ENCODE data around the gene KIF5C. TPM values are rescaled to one million over a fixed set of nuclear protein-coding genes. Genes with fewer than 3 reads are reported as not detected.
"Not testable (repeated sequence)": the region's sequence is repeated elsewhere in the genome, so short reads cannot be mapped to it uniquely, and the experiment has no call there.

The KIF5C gene
- 0.33 TPM for total RNA-seq

GRCh38 chr2:148874868-148875341 lies at the start of gene KIF5C:
KIF5C (plus strand) TSS chr2:148875227; CDS start chr2:148875618, 391 bp downstream.
- peak; percentile 83 for ATAC-seq
- DNase-seq (ENCODE audit: low spot score): peak; percentile 55

GRCh38 chr2:148826791-148827190 lies 48.2 kb upstream of the KIF5C start:
- DNase-seq (ENCODE audit: low spot score): no peak
- ATAC-seq: no peak

- DNase-seq (ENCODE audit: low spot score): no peak
- ATAC-seq: no peak
Measured at GRCh38 chr2:148828941-148829340, 46.1 kb upstream of the KIF5C start.

GRCh38 chr2:148829618-148830017 lies 45.4 kb upstream of the KIF5C start:
- DNase-seq (ENCODE audit: low spot score) (no peak), ATAC-seq (no peak)

GRCh38 chr2:148832637-148833036 lies 42.4 kb upstream of the KIF5C start:
- ATAC-seq: no peak
- no peak for DNase-seq (ENCODE audit: low spot score)

GRCh38 chr2:148842050-148842449 lies 33.0 kb upstream of the KIF5C start:
- ATAC-seq: no peak

GRCh38 chr2:148848146-148848545 lies 26.9 kb upstream of the KIF5C start:
- DNase-seq (ENCODE audit: low spot score) (no peak), ATAC-seq (no peak)

More at GRCh38 chr2:148842050-148842449, 33.0 kb upstream of the KIF5C start:
- DNase-seq (ENCODE audit: low spot score): no peak

GRCh38 chr2:148853458-148853857 lies 21.6 kb upstream of the KIF5C start:
- no peak for ATAC-seq
- no peak for DNase-seq (ENCODE audit: low spot score)

- ATAC-seq (no peak), DNase-seq (ENCODE audit: low spot score) (no peak)
Measured at GRCh38 chr2:148860037-148860436, 15.0 kb upstream of the KIF5C start.

- no peak for DNase-seq (ENCODE audit: low spot score)
- no peak for ATAC-seq
Measured at GRCh38 chr2:148861367-148861766, 13.7 kb upstream of the KIF5C start.

- DNase-seq (ENCODE audit: low spot score); ATAC-seq: not testable (repeated sequence)
Measured at GRCh38 chr2:148862478-148862877, 12.5 kb upstream of the KIF5C start.

- no peak for ATAC-seq
Measured at GRCh38 chr2:148865512-148865911, 9.5 kb upstream of the KIF5C start.

GRCh38 chr2:148866091-148866490 lies 8.9 kb upstream of the KIF5C start:
- DNase-seq (ENCODE audit: low spot score) (no peak), ATAC-seq (no peak)

More at GRCh38 chr2:148865512-148865911, 9.5 kb upstream of the KIF5C start:
- no peak for DNase-seq (ENCODE audit: low spot score)

GRCh38 chr2:148867079-148867769 lies 7.8 kb upstream of the KIF5C start:
- DNase-seq (ENCODE audit: low spot score): no peak
- no peak for ATAC-seq

GRCh38 chr2:148875387-148876051 lies 492 bp downstream of the KIF5C start:
- DNase-seq (ENCODE audit: low spot score) (no peak), ATAC-seq (no peak)

- no peak for DNase-seq (ENCODE audit: low spot score)
- peak; percentile 14 for ATAC-seq
Measured at GRCh38 chr2:148876202-148876594, 1.2 kb downstream of the KIF5C start.

- peak; percentile 61 for ATAC-seq
- no peak for DNase-seq (ENCODE audit: low spot score)
Measured at GRCh38 chr2:148876595-148877402, 1.8 kb downstream of the KIF5C start.

GRCh38 chr2:148877403-148877740 lies 2.3 kb downstream of the KIF5C start:
- no peak for ATAC-seq
- no peak for DNase-seq (ENCODE audit: low spot score)

- DNase-seq (ENCODE audit: low spot score) (no peak), ATAC-seq (no peak)
Measured at GRCh38 chr2:148880636-148881035, 5.6 kb downstream of the KIF5C start.

- DNase-seq (ENCODE audit: low spot score): no peak
- no peak for ATAC-seq
Measured at GRCh38 chr2:148882051-148882450, 7.0 kb downstream of the KIF5C start.

GRCh38 chr2:148885209-148885608 lies 10.2 kb downstream of the KIF5C start:
- ATAC-seq (no peak), DNase-seq (ENCODE audit: low spot score) (no peak)

- ATAC-seq (no peak), DNase-seq (ENCODE audit: low spot score) (no peak)
Measured at GRCh38 chr2:148885988-148886387, 11.0 kb downstream of the KIF5C start.

All from left lobe of liver (tissue), 2 donors.